ENCODE measurements around the gene TMPRSS6. TPM values are rescaled to one million over a fixed set of nuclear protein-coding genes. Genes with fewer than 3 reads are reported as not detected.

Gene TMPRSS6
- total and polyA plus RNA-seq, 2 of the 13 experiments (the other 11 are each of a cell fraction or from before 2014, with no cell fraction given): 4.2 to 4.8 TPM

GRCh38 chr22:37033605-37034430 lies 75.7 kb downstream of the TMPRSS6 start:
- intact Hi-C loops (cut with micrococcal nuclease; ENCODE audit: unreplicated experiment): loop anchor here (2.0 to 5.0 kb wide), 2 partner anchors 75 to 163 kb away; partner anchors contain the start of gene TMPRSS6
- DNase-seq (ENCODE audit: low spot score): peak; percentile 71
- in situ Hi-C loops (cut with HindIII; ENCODE audit: extremely low pct_ligation_motif_present, low pct_unique_long_range_greater_than_20kb): no loop called here
- TF ChIP-seq ZNF747 (CRISPR knock-in tag; IDR thresholded peaks at IDR 0.05; ENCODE audit: borderline replicate concordance) (peak; percentile 84), KAT8 (CRISPR knock-in tag; IDR thresholded peaks at IDR 0.05) (0 out of 2 replicates have a peak, but pooled peaks have one; percentile 57), GPN1 (CRISPR knock-in tag; IDR thresholded peaks at IDR 0.05; ENCODE audit: borderline replicate concordance) (no peak), ARNT2 (CRISPR knock-in tag; IDR thresholded peaks at IDR 0.05; ENCODE audit: low read depth) (no peak), ZNF672 (CRISPR knock-in tag; IDR thresholded peaks at IDR 0.05) (no peak), ZNF839 (CRISPR knock-in tag; IDR thresholded peaks at IDR 0.05; ENCODE audit: borderline replicate concordance) (peak; percentile 61; the same call in 1 of the 2 replicates), POLR2G (IDR thresholded peaks at IDR 0.05; ENCODE audit: low read depth, low read length) (peak; percentile 86), ZNF124 (CRISPR knock-in tag; IDR thresholded peaks at IDR 0.05) (no peak), ZNF576 (CRISPR knock-in tag; IDR thresholded peaks at IDR 0.05) (no peak), ZSCAN9 (CRISPR knock-in tag; IDR thresholded peaks at IDR 0.05; ENCODE audit: borderline replicate concordance) (no peak), CBX5 (CRISPR knock-in tag; IDR thresholded peaks at IDR 0.05; ENCODE audit: borderline replicate concordance) (peak; percentile 30; the same call in 1 of the 2 replicates), SRY (CRISPR knock-in tag; IDR thresholded peaks at IDR 0.05) (0 out of 2 replicates have a peak, but pooled peaks have one; percentile 42)
- TF ChIP-seq, protein P1, sequence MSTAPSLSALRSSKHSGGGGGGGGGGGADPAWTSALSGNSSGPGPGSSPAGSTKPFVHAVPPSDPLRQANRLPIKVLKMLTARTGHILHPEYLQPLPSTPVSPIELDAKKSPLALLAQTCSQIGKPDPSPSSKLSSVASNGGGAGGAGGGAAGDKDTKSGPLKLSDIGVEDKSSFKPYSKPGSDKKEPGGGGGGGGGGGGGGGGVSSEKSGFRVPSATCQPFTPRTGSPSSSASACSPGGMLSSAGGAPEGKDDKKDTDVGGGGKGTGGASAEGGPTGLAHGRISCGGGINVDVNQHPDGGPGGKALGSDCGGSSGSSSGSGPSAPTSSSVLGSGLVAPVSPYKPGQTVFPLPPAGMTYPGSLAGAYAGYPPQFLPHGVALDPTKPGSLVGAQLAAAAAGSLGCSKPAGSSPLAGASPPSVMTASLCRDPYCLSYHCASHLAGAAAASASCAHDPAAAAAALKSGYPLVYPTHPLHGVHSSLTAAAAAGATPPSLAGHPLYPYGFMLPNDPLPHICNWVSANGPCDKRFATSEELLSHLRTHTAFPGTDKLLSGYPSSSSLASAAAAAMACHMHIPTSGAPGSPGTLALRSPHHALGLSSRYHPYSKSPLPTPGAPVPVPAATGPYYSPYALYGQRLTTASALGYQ (CRISPR knock-in tag; IDR thresholded peaks at IDR 0.05): peak; percentile 43; the same call in 1 of the 2 replicates
- TF ChIP-seq, protein P2, sequence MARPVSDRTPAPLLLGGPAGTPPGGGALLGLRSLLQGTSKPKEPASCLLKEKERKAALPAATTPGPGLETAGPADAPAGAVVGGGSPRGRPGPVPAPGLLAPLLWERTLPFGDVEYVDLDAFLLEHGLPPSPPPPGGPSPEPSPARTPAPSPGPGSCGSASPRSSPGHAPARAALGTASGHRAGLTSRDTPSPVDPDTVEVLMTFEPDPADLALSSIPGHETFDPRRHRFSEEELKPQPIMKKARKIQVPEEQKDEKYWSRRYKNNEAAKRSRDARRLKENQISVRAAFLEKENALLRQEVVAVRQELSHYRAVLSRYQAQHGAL (CRISPR knock-in tag; IDR thresholded peaks at IDR 0.05; ENCODE audit: not compliant biosample characterization): no peak

More at GRCh38 chr22:37033605-37034430, 75.7 kb downstream of the TMPRSS6 start:
- peak overlapping the region; percentile 83 for H3K9ac ChIP-seq (ENCODE audit: insufficient read depth, low read depth, low read length)
- FAIRE-seq (peak; percentile 81), ATAC-seq (peak; percentile 38)
- no peaks in the 10 kb centered on the region for H3K9me3 ChIP-seq (ENCODE audit: low read length)
- no peaks in the 10 kb centered on the region for H4K20me1 ChIP-seq (ENCODE audit: insufficient read depth, low read length)
- peak overlapping the region; percentile 86 for H3K4me2 ChIP-seq (ENCODE audit: low read depth, low read length)
- peaks cover 0 to 10% of the 10 kb centered on the region in 2 experiments; a peak in 4 of 5 replicates for H3K36me3 ChIP-seq (replicated peaks in 1 of 2; ENCODE audit: control insufficient read depth in 1 of 2, insufficient read depth in 2 of 2, low read length in 2 of 2)
- no peaks in the 10 kb centered on the region for H3K79me2 ChIP-seq (ENCODE audit: insufficient read depth, low read length)
- H3K27ac ChIP-seq (ENCODE audit: extremely low read length, insufficient read depth, low read length): peak overlapping the region; percentile 99
- H3K4me1 ChIP-seq (ENCODE audit: insufficient read depth, low read length): peaks cover 82% of the 10 kb centered on the region
- 19% methylated on average over 12 of the region's 23 CpGs for WGBS (ENCODE audit: low lambda C conversion rate)
- no peak overlapping the region for H2AFZ ChIP-seq (ENCODE audit: low read length)
- CTCF ChIA-PET (ENCODE audit: low intra/inter-chr PET ratio, low total read pairs): interaction anchor here (1.0 kb wide), 1 partner anchor 14 kb away, joined by 3 read pairs; no protein-coding TSS in a partner anchor
- POLR2A ChIA-PET: interaction anchor here (1.9 to 13.3 kb wide), 3 partner anchors 10 to 18 kb away, joined by 12 to 383 read pairs (median 227); partner anchors contain the start of genes KCTD17, MPST and TST
- H3K27me3 ChIP-seq (ENCODE audit: control insufficient read depth in 1 of 2, insufficient read depth in 2 of 2, low read length in 2 of 2): no peaks in the 10 kb centered on the region
- peak overlapping the region; percentile 19 to 57 (median 37); a peak in 4 of 6 replicates for H3K4me3 ChIP-seq (replicated peaks in 1 of 3; ENCODE audit: insufficient read depth in 1 of 3, low read depth in 2 of 3, low read length in 3 of 3)
- no TSS peak for BruUV-seq (replicated peaks)
